IMR-90 (cell line): ENCODE data around the gene CROCC2. TPM values are rescaled to one million over a fixed set of nuclear protein-coding genes. Genes with fewer than 3 reads are reported as not detected.

ENCODE experiments used
- ATAC-seq: fragments of 200-7000 bp; cut with Tn5 transposase; 2 replicates; pipeline ENCODE4 v1.9.1; 2020; ENCODE audit warnings: low read depth, mild to moderate bottlenecking, moderate library complexity
- BruUV-seq: library from RNA; stranded (reverse); fragments of 400-500 nt; replicated peaks from 2 replicates; lab custom pipeline; 2021; lab: Mats Ljungman, UMichigan
- CTCF ChIA-PET: fragments of 300-600 bp; formaldehyde crosslinking; extraction: SDS; loops from one replicate; lab custom pipeline; 2021; ENCODE audit warnings: antibody characterized with exemption; lab: Yijun Ruan, JAX
- POLR2A ChIA-PET: fragments of 300-600 bp; sonication (Branson Sonifier 250); formaldehyde crosslinking; loops from one replicate; lab custom pipeline; 2022; ENCODE audit warnings: antibody characterized with exemption; ENCODE audit not compliant: unreplicated experiment; lab: Charles Lee
- DNase-seq: peaks from one replicate; pipeline ENCODE4 v3.0.0; 2013
- H2AFZ ChIP-seq: replicated peaks from 2 replicates; pipeline ENCODE3; 2013; ENCODE audit warnings: low read length, mild to moderate bottlenecking; ENCODE audit not compliant: poor library complexity
- H2AK5ac ChIP-seq: 2 replicates; pipeline ENCODE4 v1.6.1; 2013; ENCODE audit warnings: low read depth, low read length, inconsistent platforms
- H2AK9ac ChIP-seq: replicated peaks from 2 replicates; pipeline ENCODE3; 2013; ENCODE audit warnings: mild to moderate bottlenecking, low read depth, low read length, moderate library complexity; ENCODE audit not compliant: poor library complexity
- H2BK120ac ChIP-seq: 2 replicates; pipeline ENCODE4 v1.6.1; 2013; ENCODE audit warnings: low read depth, low read length, inconsistent platforms
- H2BK15ac ChIP-seq: 3 replicates; pipeline ENCODE4 v1.6.1; 2013; ENCODE audit warnings: low read depth, low read length, inconsistent platforms
- H2BK20ac ChIP-seq: 2 replicates; pipeline ENCODE4 v1.6.1; 2013; ENCODE audit warnings: low read depth, mild to moderate bottlenecking, inconsistent platforms, low read length, moderate library complexity
- H2BK5ac ChIP-seq: 2 replicates; pipeline ENCODE4 v1.6.1; 2013; ENCODE audit warnings: mild to moderate bottlenecking, low read depth, low read length, inconsistent platforms; ENCODE audit not compliant: poor library complexity, severe bottlenecking
- H3K14ac ChIP-seq: replicated peaks from 2 replicates; pipeline ENCODE4 v1.6.1; 2013; ENCODE audit warnings: low read depth, low read length, inconsistent platforms
- H3K18ac ChIP-seq: 2 replicates; pipeline ENCODE4 v1.6.1; 2013; ENCODE audit warnings: low read depth, low read length, control low read depth
- H3K23ac ChIP-seq: 2 replicates; pipeline ENCODE4 v1.6.1; 2013; ENCODE audit warnings: low read depth, low read length, inconsistent platforms
- H3K27ac ChIP-seq: 2 replicates; pipeline ENCODE4 v1.5.1; 2013; ENCODE audit warnings: mild to moderate bottlenecking, control low read depth, low read length; ENCODE audit not compliant: insufficient read depth
- H3K27me3 ChIP-seq: 2 replicates; pipeline ENCODE4 v1.6.1; 2013; ENCODE audit warnings: low read length; ENCODE audit not compliant: control insufficient read depth, insufficient read depth
- H3K36me3 ChIP-seq: 2 replicates; pipeline ENCODE4 v1.6.1; 2013; ENCODE audit warnings: low read length, mixed read lengths; ENCODE audit not compliant: control insufficient read depth, insufficient read depth
- H3K4ac ChIP-seq: 2 replicates; pipeline ENCODE4 v1.6.1; 2013; ENCODE audit warnings: low read depth, low read length, inconsistent platforms
- H3K4me1 ChIP-seq: 2 replicates; pipeline ENCODE4 v1.6.1; 2013; ENCODE audit warnings: low read length, mixed read lengths; ENCODE audit not compliant: control insufficient read depth, insufficient read depth
- H3K4me2 ChIP-seq: 2 replicates; pipeline ENCODE4 v1.6.1; 2013; ENCODE audit warnings: low read depth, mild to moderate bottlenecking, control low read depth, low read length, moderate library complexity
- H3K4me3 ChIP-seq: 2 replicates; pipeline ENCODE4 v1.5.1; 2013; ENCODE audit warnings: low read depth, mild to moderate bottlenecking, control low read depth, low read length, moderate library complexity; ENCODE audit not compliant: insufficient read depth
- H3K56ac ChIP-seq: 2 replicates; pipeline ENCODE4 v1.6.1; 2013; ENCODE audit warnings: low read length, inconsistent platforms; ENCODE audit not compliant: insufficient read depth; ENCODE audit errors: extremely low read depth
- H3K79me1 ChIP-seq, 2 experiments: 2 replicates each; pipeline ENCODE4 v1.6.1; 2013; ENCODE audit warnings: low read length in 2 of 2, inconsistent platforms in 1 of 2, low read depth in 1 of 2
- H3K9ac ChIP-seq: 2 replicates; pipeline ENCODE4 v1.6.1; 2013; ENCODE audit warnings: low read depth, low read length, control low read depth
- H3K9me1 ChIP-seq: 2 replicates; pipeline ENCODE4 v1.6.1; 2013; ENCODE audit warnings: low read length, inconsistent platforms; ENCODE audit not compliant: insufficient read depth
- H3K9me3 ChIP-seq: 2 replicates; pipeline ENCODE4 v1.6.1; 2013; ENCODE audit warnings: low read length; ENCODE audit not compliant: control insufficient read depth, insufficient read depth
- H4K20me1 ChIP-seq: 2 replicates; pipeline ENCODE4 v1.6.1; 2013; ENCODE audit warnings: low read length, inconsistent platforms; ENCODE audit not compliant: insufficient read depth
- H4K5ac ChIP-seq: 2 replicates; pipeline ENCODE4 v1.6.1; 2013; ENCODE audit warnings: mild to moderate bottlenecking, low read depth, low read length, control low read depth
- H4K8ac ChIP-seq, 2 experiments: 2 replicates each; pipeline ENCODE4 v1.6.1; 2013; ENCODE audit warnings: low read depth in 2 of 2, low read length in 2 of 2, control low read depth in 1 of 2, inconsistent platforms in 1 of 2
- H4K91ac ChIP-seq: 2 replicates; pipeline ENCODE4 v1.6.1; 2013; ENCODE audit warnings: low read depth, low read length, inconsistent platforms; ENCODE audit not compliant: insufficient read depth
- BHLHE40 ChIP-seq: fragments of 150-350 bp; IDR thresholded peaks from 2 replicates; pipeline ENCODE4 v1.6.1; 2016; ENCODE audit warnings: mild to moderate bottlenecking, low read depth, low read length
- CEBPB ChIP-seq: IDR thresholded peaks from 2 replicates; pipeline ENCODE4 v1.6.1; 2012; ENCODE audit warnings: low read depth, low read length, improper control_type of control experiment
- CHD1 ChIP-seq: IDR thresholded peaks from 2 replicates; pipeline ENCODE4 v1.6.1; 2012; ENCODE audit warnings: low read depth, low read length, improper control_type of control experiment
- ELK1 ChIP-seq: fragments of 150-350 bp; IDR thresholded peaks from 2 replicates; pipeline ENCODE4 v1.6.1; 2016; ENCODE audit warnings: low read depth, mild to moderate bottlenecking, low read length, moderate library complexity, borderline replicate concordance
- FOS ChIP-seq: fragments of 150-350 bp; IDR thresholded peaks from 2 replicates; pipeline ENCODE4 v1.6.1; 2016; ENCODE audit warnings: low read depth, low read length
- MAFK ChIP-seq: IDR thresholded peaks from 2 replicates; pipeline ENCODE4 v1.6.1; 2012; ENCODE audit warnings: low read depth, low read length, improper control_type of control experiment
- MAZ ChIP-seq: IDR thresholded peaks from 2 replicates; pipeline ENCODE4 v1.6.1; 2012; ENCODE audit warnings: low read depth, mild to moderate bottlenecking, low read length, improper control_type of control experiment, moderate library complexity, borderline replicate concordance
- MXI1 ChIP-seq: IDR thresholded peaks from 2 replicates; pipeline ENCODE4 v1.6.1; 2012; ENCODE audit warnings: low read depth, mild to moderate bottlenecking, low read length, moderate library complexity, borderline replicate concordance
- NFE2L2 ChIP-seq: fragments of 150-350 bp; IDR thresholded peaks from 2 replicates; pipeline ENCODE4 v1.6.1; 2016; ENCODE audit warnings: low read depth, mild to moderate bottlenecking, low read length
- RAD21 ChIP-seq: IDR thresholded peaks from 2 replicates; pipeline ENCODE4 v1.6.1; 2012; ENCODE audit warnings: low read length, improper control_type of control experiment
- RCOR1 ChIP-seq: IDR thresholded peaks from 2 replicates; pipeline ENCODE4 v1.6.1; 2012; ENCODE audit warnings: mild to moderate bottlenecking, low read length, improper control_type of control experiment; ENCODE audit not compliant: insufficient replicate concordance
- WGBS, 2 experiments: methylation state at CpG; one replicate each; pipeline versions ENCODE4 v1.1.5 to v1.1.7; 2013; ENCODE audit warnings: missing lambda C conversion rate in 2 of 2; ENCODE audit not compliant: insufficient read length in 1 of 2; ENCODE audit errors: extremely low coverage in 2 of 2; 5-methylcytosine and 5-hydroxymethylcytosine counted together
- dilution Hi-C: fragments of 300-500 bp; cut with HindIII; formaldehyde crosslinking; loops from one replicate; pipeline ENCODE4 v1.14.3; 2018; ENCODE audit warnings: low sequenced_read_pairs; ENCODE audit not compliant: unreplicated experiment
- in situ Hi-C: fragments of 300-500 bp; cut with MboI; formaldehyde crosslinking; loops from 3 replicates; pipeline ENCODE4 v1.14.3; 2019; ENCODE audit warnings: low sequenced_read_pairs, inconsistent platforms, mixed read lengths
- intact Hi-C: fragments of 100-400 bp; cut with micrococcal nuclease; formaldehyde crosslinking; loops from 2 replicates; pipeline ENCODE4 v1.10.0; 2022
- polyA plus RNA-seq, 3 experiments: library from polyadenylated mRNA; depleted of rRNA; stranded (reverse); fragments of >200 nt; gene quantifications; 2 replicates each; pipeline ENCODE4 v1.2.3, GENCODE V29; 2012; ENCODE audit warnings: low replicate concordance in 1 of 3
- total RNA-seq: library from RNA; depleted of rRNA; stranded (reverse); fragments of >200 nt; gene quantifications from 2 replicates; pipeline ENCODE4 v1.2.3, GENCODE V29; 2012
- TF ChIP-seq, protein P1 (sequence below): fragments of 150-350 bp; IDR thresholded peaks from 2 replicates; pipeline ENCODE4 v1.6.1; 2017; ENCODE audit warnings: mild to moderate bottlenecking, antibody characterized with exemption, low read length, low read depth
- TF ChIP-seq, protein P2 (sequence below): conservative IDR thresholded peaks from 2 replicates; pipeline ENCODE4 v1.5.1; 2012; ENCODE audit warnings: mild to moderate bottlenecking, low read depth, low read length, improper control_type of control experiment

Gene CROCC2
- total and polyA plus RNA-seq, 2 of the 4 experiments (the other 2 are of a cell fraction) = not detected

- no peak overlapping the region for H2BK20ac ChIP-seq
- H2AK5ac ChIP-seq = no peak overlapping the region
- dilution Hi-C loops = no loop called here
- H3K9ac ChIP-seq = no peak overlapping the region
- intact Hi-C loops = no loop called here
- no peak overlapping the region for H3K4me3 ChIP-seq
- no peak overlapping the region for H3K23ac ChIP-seq
- H3K56ac ChIP-seq = no peak overlapping the region
- 56% methylated on average over 3 of the region's 6 CpGs; no CpG with 5 or more reads in 1 of the 2 experiments for WGBS, 2 experiments
- H4K5ac ChIP-seq = no peak overlapping the region
- TF ChIP-seq MAFK = no peak
- TF ChIP-seq, protein P1, sequence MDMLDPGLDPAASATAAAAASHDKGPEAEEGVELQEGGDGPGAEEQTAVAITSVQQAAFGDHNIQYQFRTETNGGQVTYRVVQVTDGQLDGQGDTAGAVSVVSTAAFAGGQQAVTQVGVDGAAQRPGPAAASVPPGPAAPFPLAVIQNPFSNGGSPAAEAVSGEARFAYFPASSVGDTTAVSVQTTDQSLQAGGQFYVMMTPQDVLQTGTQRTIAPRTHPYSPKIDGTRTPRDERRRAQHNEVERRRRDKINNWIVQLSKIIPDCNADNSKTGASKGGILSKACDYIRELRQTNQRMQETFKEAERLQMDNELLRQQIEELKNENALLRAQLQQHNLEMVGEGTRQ = no peak
- no peak for TF ChIP-seq FOS
- no peak for TF ChIP-seq BHLHE40
- TF ChIP-seq, protein P2, sequence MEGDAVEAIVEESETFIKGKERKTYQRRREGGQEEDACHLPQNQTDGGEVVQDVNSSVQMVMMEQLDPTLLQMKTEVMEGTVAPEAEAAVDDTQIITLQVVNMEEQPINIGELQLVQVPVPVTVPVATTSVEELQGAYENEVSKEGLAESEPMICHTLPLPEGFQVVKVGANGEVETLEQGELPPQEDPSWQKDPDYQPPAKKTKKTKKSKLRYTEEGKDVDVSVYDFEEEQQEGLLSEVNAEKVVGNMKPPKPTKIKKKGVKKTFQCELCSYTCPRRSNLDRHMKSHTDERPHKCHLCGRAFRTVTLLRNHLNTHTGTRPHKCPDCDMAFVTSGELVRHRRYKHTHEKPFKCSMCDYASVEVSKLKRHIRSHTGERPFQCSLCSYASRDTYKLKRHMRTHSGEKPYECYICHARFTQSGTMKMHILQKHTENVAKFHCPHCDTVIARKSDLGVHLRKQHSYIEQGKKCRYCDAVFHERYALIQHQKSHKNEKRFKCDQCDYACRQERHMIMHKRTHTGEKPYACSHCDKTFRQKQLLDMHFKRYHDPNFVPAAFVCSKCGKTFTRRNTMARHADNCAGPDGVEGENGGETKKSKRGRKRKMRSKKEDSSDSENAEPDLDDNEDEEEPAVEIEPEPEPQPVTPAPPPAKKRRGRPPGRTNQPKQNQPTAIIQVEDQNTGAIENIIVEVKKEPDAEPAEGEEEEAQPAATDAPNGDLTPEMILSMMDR = no peak
- no peak for TF ChIP-seq RAD21
- TF ChIP-seq MAZ = no peak
- TF ChIP-seq NFE2L2 = no peak
- TF ChIP-seq RCOR1 = no peak
- TF ChIP-seq CEBPB = no peak
- TF ChIP-seq CHD1 = no peak
- no peak for TF ChIP-seq MXI1
- no peak for TF ChIP-seq ELK1
- H3K27ac ChIP-seq = no peak overlapping the region
- H2AK9ac ChIP-seq = no peak overlapping the region
- H3K4ac ChIP-seq = no peak overlapping the region
- H3K27me3 ChIP-seq = peaks cover 2% of the 10 kb centered on the region; the same call in 1 of the 2 replicates
- H3K9me3 ChIP-seq = no peaks in the 10 kb centered on the region
- ChIA-PET POLR2A (no interaction called here), CTCF (no interaction called here)
- no peak overlapping the region for H3K14ac ChIP-seq
- DNase-seq (no peak), ATAC-seq (no peak)
- no peak overlapping the region for H4K8ac ChIP-seq
- no peaks in the 10 kb centered on the region for H3K79me1 ChIP-seq
- H3K36me3 ChIP-seq = no peaks in the 10 kb centered on the region
- no peak overlapping the region for H2BK15ac ChIP-seq
- no peak overlapping the region for H2BK5ac ChIP-seq
- H3K18ac ChIP-seq = no peak overlapping the region
- H4K91ac ChIP-seq = no peak overlapping the region
- H4K20me1 ChIP-seq = no peaks in the 10 kb centered on the region
- H3K4me1 ChIP-seq = no peaks in the 10 kb centered on the region
- no peak overlapping the region for H2AFZ ChIP-seq
- no peak overlapping the region for H3K4me2 ChIP-seq
- no TSS peak for BruUV-seq
- in situ Hi-C loops = no loop called here
- no peaks in the 10 kb centered on the region for H3K9me1 ChIP-seq
- no peak overlapping the region for H2BK120ac ChIP-seq
Measured at GRCh38 chr2:240947176-240947575, 41.0 kb downstream of the CROCC2 start.
